Panc1 (cell line): ENCODE measurements around the gene PLRG1. TPM values are rescaled to one million over a fixed set of nuclear protein-coding genes. Genes with fewer than 3 reads are reported as not detected.

Experiments
- ATAC-seq: fragments of 200-7000 bp; cut with Tn5 transposase; 2 replicates; pipeline ENCODE4 v1.9.1; 2020; ENCODE audit warnings: mild to moderate bottlenecking, moderate library complexity
- BruUV-seq: library from RNA; stranded (reverse); fragments of 400-500 nt; replicated peaks from 2 replicates; lab custom pipeline; 2021; lab: Mats Ljungman, UMichigan
- CTCF ChIA-PET: fragments of 300-600 bp; sonication (Branson Sonifier 250); formaldehyde crosslinking; loops from one replicate; lab custom pipeline; 2022; ENCODE audit warnings: antibody characterized with exemption; lab: Charles Lee
- POLR2A ChIA-PET: fragments of 300-600 bp; sonication (Branson Sonifier 250); formaldehyde crosslinking; loops from one replicate; lab custom pipeline; 2022; ENCODE audit warnings: antibody characterized with exemption; lab: Charles Lee
- DNase-seq: peaks from one replicate; pipeline ENCODE4 v3.0.0-alpha.2; 2010; ENCODE audit warnings: low read depth, low spot score
- H3K27ac ChIP-seq: 2 replicates; pipeline ENCODE4 v1.5.1; 2011; ENCODE audit warnings: mild to moderate bottlenecking, low read length, inconsistent platforms
- H3K27me3 ChIP-seq: fragments of 200-500 bp; sonication (Bioruptor generic); 2 replicates; pipeline ENCODE4 v1.6.0; 2014; ENCODE audit warnings: low read length, inconsistent platforms; ENCODE audit not compliant: control insufficient read depth, insufficient read depth
- H3K36me3 ChIP-seq: fragments of 200-500 bp; sonication (Bioruptor generic); 2 replicates; pipeline ENCODE4 v1.5.1; 2014; ENCODE audit warnings: inconsistent platforms, mild to moderate bottlenecking, low read length, moderate library complexity; ENCODE audit not compliant: control insufficient read depth, insufficient read depth
- H3K4me1 ChIP-seq: 2 replicates; pipeline ENCODE4 v1.5.1; 2011; ENCODE audit warnings: inconsistent platforms, mild to moderate bottlenecking, low read length, moderate library complexity; ENCODE audit not compliant: control insufficient read depth, insufficient read depth
- H3K4me3 ChIP-seq, 2 experiments: 2 replicates each; pipeline ENCODE4 v1.5.1; 2011 to 2012; ENCODE audit warnings: low read depth in 2 of 2, low read length in 2 of 2, mild to moderate bottlenecking in 2 of 2, inconsistent platforms in 1 of 2, moderate library complexity in 1 of 2
- H3K9me3 ChIP-seq: fragments of 200-500 bp; sonication (Bioruptor generic); 2 replicates; pipeline ENCODE4 v1.5.1; 2014; ENCODE audit warnings: low read depth, mild to moderate bottlenecking, inconsistent platforms, low read length, moderate library complexity; ENCODE audit not compliant: control insufficient read depth, insufficient read depth
- CTCF ChIP-seq: fragments of 450-650 bp; IDR thresholded peaks from 2 replicates; pipeline ENCODE4 v1.5.1; 2017; ENCODE audit warnings: mild to moderate bottlenecking
- POLR2AphosphoS5 ChIP-seq: IDR thresholded peaks from 2 replicates; pipeline ENCODE4 v1.6.1; 2012; ENCODE audit warnings: mild to moderate bottlenecking, low read depth, low read length, moderate library complexity
- REST ChIP-seq, 2 experiments: IDR thresholded peaks; 2 replicates each; pipeline ENCODE4 v1.6.1; 2011 to 2012; ENCODE audit warnings: low read depth in 2 of 2, control low read depth in 1 of 2, low read length in 1 of 2, mild to moderate bottlenecking in 1 of 2, moderate library complexity in 1 of 2; ENCODE audit not compliant: insufficient read depth in 1 of 2
- SIN3A ChIP-seq: IDR thresholded peaks from 2 replicates; pipeline ENCODE4 v1.6.1; 2012; ENCODE audit warnings: low read depth, mild to moderate bottlenecking, low read length, moderate library complexity, borderline replicate concordance; ENCODE audit not compliant: insufficient read depth
- TCF7L2 ChIP-seq: IDR thresholded peaks from 2 replicates; pipeline ENCODE4 v1.6.1; 2011; ENCODE audit warnings: mild to moderate bottlenecking, low read depth, low read length, inconsistent platforms
- in situ Hi-C: cut with HindIII; loops from 2 replicates; pipeline ENCODE4 v1.10.0; 2016; ENCODE audit warnings: low sequenced_read_pairs, low pct_unique_long_range_greater_than_20kb
- intact Hi-C: fragments of 100-400 bp; cut with micrococcal nuclease; formaldehyde crosslinking; loops from one replicate; pipeline ENCODE4 v1.10.0; 2022; ENCODE audit not compliant: unreplicated experiment
- total RNA-seq: library from RNA; stranded (reverse); gene quantifications from one replicate; pipeline ENCODE4 v1.2.1, GENCODE V29; 2021; ENCODE audit not compliant: unreplicated experiment

The PLRG1 gene
- total RNA-seq, 1 experiment from 2014 or later, result 66.1 TPM

GRCh38 chr4:154527308-154527707 lies 22.9 kb downstream of the PLRG1 start:
- Histone ChIP-seq H3K36me3 (no peaks in the 10 kb centered on the region), H3K9me3 (no peaks in the 10 kb centered on the region), H3K27ac (no peak overlapping the region), H3K4me3 (no peak overlapping the region), H3K27me3 (no peaks in the 10 kb centered on the region), H3K4me1 (no peaks in the 10 kb centered on the region)
- no TSS peak for BruUV-seq
- TF ChIP-seq TCF7L2, result no peak
- TF ChIP-seq POLR2AphosphoS5, result no peak
- no peak for TF ChIP-seq CTCF
- no peak for TF ChIP-seq SIN3A
- TF ChIP-seq REST (IDR thresholded peaks at IDR 0.05; ENCODE audit: insufficient read depth in 1 of 2, low read depth in 2 of 2, low read length in 1 of 2), result no peak
- intact Hi-C loops, result no loop called here
- CTCF ChIA-PET, result no interaction called here
- in situ Hi-C loops, result no loop called here
- DNase-seq, result no peak
- no peak for ATAC-seq
- POLR2A ChIA-PET, result no interaction called here

GRCh38 chr4:154526151-154526550 lies 24.0 kb downstream of the PLRG1 start:
- H3K36me3 ChIP-seq, result no peaks in the 10 kb centered on the region
- DNase-seq, result no peak
- H3K4me3 ChIP-seq, result no peak overlapping the region
- CTCF ChIA-PET, result no interaction called here
- POLR2A ChIA-PET, result no interaction called here
- in situ Hi-C loops (no loop called here), intact Hi-C loops (no loop called here)
- TF ChIP-seq TCF7L2 (no peak), REST (IDR thresholded peaks at IDR 0.05; ENCODE audit: insufficient read depth in 1 of 2, low read depth in 2 of 2, low read length in 1 of 2) (no peak), POLR2AphosphoS5 (no peak), SIN3A (no peak), CTCF (no peak)
- H3K27me3 ChIP-seq, result no peaks in the 10 kb centered on the region
- H3K4me1 ChIP-seq, result no peaks in the 10 kb centered on the region
- no peak overlapping the region for H3K27ac ChIP-seq
- H3K9me3 ChIP-seq, result no peaks in the 10 kb centered on the region
- BruUV-seq, result no TSS peak
- no peak for ATAC-seq
